ENCODE measurements around the gene SCGB1C2. TPM values are rescaled to one million over a fixed set of nuclear protein-coding genes. Genes with fewer than 3 reads are reported as not detected.

Gene SCGB1C2
- total RNA-seq, 2 donors from 2014 or later, result not detected

DNA sequence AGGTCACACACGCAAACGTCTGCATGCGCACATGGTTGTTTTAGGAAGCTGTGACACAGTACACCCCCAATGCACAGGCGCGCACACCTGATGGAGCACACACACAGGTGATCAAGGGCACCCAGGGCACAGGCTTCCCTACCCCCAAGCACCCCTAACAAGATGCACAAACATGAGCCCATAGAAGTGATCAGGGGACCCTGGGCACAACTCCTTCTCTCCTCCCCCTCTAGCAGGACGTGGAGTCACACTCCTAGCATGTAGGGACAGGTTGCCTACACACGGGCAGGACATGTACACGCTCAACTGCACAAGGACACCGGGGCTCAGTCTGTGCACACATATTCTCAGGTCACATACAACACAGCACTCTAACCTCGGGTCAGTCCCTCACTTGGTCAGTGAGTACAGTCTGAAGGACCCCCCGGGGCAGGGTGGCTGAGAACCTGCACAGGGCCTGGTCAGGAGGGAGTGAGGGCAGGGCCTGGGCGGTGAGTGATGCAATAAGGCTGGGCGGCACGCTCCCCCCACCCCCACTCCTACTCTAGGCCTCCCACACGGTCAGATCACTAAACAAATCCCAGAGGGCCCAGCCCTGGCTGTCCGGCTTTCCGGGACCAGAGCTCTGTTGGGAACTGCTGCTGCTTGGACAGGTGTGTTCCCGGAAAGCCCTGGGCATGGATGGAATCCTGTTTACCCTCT, 44.8 kb downstream of the SCGB1C2 start:
- intact Hi-C loops (cut with DNase I), result no loop called here
- no peak for DNase-seq (ENCODE audit: low spot score)

DNA sequence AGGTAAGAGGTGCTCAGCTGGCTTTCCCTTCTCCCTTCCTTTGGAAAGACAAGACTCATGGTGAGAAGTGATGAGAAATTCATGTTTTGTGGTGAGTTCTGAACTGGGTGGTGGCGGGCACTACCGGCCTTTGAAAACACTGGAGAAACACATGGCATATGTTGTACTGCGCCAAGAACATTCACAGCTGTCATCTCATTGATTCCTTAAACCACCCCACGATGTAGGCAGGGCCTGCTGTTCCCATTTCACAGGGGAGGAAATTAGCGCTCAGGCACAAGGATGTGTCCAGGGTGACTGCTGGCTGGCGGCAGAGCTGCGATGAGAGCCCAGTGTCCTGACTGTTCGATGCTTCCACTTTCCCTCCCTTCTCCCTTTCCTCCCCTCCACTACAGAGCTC, 45.7 kb downstream of the SCGB1C2 start:
- intact Hi-C loops (cut with DNase I), result no loop called here

DNA sequence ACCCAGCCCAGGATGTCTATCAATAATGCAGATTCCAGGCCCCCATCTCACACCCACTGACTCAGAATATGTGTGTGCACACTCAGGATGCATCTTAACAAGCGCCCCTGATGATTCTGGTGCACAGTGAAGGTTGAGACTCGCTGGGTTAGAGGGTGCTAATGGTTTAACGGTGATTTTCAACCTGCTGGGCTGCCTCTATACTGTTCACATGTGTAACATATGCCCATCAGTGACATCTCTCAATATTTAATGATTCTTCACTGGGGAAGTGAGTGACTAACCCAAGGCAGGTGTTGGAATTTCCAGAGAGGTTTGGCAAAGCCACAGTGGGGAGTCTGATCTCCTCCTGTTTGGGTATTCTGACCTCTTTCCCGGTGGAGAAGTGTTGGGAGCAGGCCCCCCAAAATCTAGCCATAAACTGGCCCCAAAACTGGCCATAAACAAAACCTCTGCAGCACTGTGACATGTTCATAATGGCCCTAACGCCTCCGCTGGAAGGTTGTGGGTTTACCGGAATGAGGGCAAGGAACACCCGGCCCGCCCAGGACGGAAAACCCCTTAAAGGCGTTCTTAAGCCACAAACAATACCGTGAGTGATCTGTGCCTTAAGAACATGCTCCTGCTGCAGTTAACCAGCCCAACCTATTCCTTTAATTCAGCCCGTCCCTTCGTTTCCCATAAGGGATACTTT, 48.2 kb downstream of the SCGB1C2 start:
- intact Hi-C loops (cut with DNase I), result no loop called here

More for the DNA sequence above, 45.7 kb downstream of the SCGB1C2 start:
- DNase-seq (ENCODE audit: low spot score), result no peak

DNA sequence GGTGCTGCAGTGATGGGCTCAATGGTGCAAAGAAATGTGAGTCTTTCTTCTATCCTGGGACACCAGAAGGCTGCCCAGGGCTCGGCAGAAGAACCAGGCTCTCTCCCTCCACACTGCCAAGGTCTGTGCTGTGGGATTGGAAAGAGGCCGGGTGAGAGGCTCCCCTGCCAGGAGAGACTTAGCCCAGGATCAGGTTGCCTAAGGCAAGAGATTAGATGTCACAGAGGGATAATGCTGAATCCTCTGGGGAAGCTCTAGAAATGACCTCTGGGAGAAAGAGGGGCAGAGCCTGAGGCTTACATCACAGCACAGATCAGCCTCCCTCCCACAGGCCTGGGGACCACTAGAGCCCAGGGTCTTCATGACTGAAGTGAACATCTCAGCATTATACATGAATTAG, 49.8 kb downstream of the SCGB1C2 start:
- intact Hi-C loops (cut with DNase I), result no loop called here
- DNase-seq (ENCODE audit: low spot score), result no peak

More for the DNA sequence above, 48.2 kb downstream of the SCGB1C2 start:
- no peak for DNase-seq (ENCODE audit: low spot score)

Other genes with a start within 250 kb of the SCGB1C2 start
- gene DOC2B, start 44.1 kb downstream of the SCGB1C2 start, total RNA-seq, result 10 to 100 TPM; 11.9 to 18.5 TPM
- gene RPH3AL, start 215.2 kb downstream of the SCGB1C2 start, total RNA-seq, result 10 to 100 TPM in 1 of 2 donors, 1 to 10 TPM in 1; 9.7 to 11.2 TPM